HG03060 (cell line): ENCODE measurements around the gene ZRANB3.
"Not testable (repeated sequence)": the region's sequence is repeated elsewhere in the genome, so short reads cannot be mapped to it uniquely, and the experiment has no call there.

Experiments
- ATAC-seq: cut with Tn5 transposase; IDR thresholded peaks from one replicate; pipeline ENCODE4 v1.9.1; 2021; ENCODE audit warnings: low read depth, moderate number of reproducible peaks; ENCODE audit not compliant: unreplicated experiment

The ZRANB3 gene

DNA sequence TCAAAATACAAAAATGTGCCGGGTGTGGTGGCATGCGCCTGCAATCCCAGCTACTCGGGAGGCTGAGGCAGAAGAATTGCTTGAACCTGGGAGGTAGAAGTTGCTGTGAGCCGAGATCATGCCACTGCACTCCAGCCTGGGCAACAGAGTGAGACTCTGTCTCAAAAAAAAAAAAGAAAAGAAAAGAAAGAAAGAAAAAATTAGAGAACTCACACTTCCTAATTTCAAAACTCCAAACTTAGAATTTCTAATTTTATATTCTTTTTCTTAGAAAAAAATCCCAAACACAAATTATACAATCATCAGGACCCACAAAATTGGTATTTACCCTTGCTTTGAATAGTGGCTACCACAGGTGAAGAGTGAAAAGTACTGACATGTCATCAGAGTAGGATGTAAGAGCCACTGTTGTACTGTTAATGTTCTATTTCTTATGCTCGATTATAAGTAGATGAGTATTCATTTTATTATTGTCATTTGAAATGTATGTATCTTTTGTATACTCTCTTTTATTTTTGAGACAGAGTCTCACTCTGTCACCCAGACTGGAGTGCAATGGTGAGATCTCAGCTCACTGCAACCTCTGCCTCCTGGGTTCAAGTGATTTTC lies 182.8 kb downstream of the ZRANB3 start:
- not testable (repeated sequence) for ATAC-seq

DNA sequence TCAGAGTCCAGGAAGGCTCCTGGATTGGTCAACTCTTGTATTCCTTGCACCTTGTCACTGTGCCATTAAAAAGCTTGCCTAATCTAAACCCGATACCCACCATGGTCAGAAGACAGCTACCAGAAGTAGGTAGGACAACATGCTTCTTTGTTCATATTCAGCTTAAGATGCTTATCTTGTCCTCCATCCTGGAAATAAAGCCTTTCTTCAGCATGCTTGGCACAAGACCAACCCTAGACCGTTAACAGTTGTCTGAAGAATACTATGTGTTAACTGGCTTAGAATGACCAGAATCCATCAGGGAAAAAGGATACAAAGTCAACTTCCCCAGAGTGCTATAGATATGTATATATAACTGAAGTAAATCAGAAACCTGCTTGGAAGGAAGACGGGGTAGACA lies 193.9 kb downstream of the ZRANB3 start:
- no peak for ATAC-seq

DNA sequence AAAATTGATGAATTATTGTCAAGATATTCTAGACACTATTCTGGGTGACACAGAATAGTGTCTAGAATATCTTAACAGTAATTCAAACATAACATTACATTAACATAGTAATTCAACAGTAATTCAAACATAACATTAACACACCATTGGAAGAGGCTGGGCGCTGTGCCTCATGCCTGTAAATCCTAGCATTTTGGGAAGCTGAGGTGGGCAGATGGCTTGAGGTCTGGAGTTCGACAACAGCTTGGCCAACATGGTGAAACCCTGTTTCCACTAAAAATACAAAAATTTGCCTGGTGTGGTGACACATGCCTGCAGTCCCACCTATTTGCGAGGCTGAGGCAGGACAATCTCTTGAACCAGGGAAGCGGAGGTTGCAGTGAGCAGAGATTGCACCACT lies 195.8 kb downstream of the ZRANB3 start:
- no peak for ATAC-seq

DNA sequence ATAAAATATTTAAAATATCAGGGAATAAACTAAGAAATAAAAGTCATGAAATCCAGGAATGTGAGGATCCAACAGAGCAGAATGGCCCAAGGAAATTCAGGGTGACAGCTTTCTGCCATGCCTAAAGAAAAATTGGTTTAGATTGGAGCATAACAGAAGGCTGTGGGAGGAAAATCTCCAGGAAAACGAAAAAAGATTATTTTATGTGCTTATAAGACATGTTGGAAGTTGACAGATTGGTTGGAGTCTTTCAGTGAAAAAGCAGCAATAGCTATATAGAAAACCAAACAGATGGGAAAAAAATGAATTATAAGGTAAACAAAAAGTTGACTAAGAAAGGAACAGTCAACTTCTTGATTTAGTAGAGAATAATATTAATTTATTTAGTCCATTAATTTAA lies 203.9 kb downstream of the ZRANB3 start:
- ATAC-seq = no peak

DNA sequence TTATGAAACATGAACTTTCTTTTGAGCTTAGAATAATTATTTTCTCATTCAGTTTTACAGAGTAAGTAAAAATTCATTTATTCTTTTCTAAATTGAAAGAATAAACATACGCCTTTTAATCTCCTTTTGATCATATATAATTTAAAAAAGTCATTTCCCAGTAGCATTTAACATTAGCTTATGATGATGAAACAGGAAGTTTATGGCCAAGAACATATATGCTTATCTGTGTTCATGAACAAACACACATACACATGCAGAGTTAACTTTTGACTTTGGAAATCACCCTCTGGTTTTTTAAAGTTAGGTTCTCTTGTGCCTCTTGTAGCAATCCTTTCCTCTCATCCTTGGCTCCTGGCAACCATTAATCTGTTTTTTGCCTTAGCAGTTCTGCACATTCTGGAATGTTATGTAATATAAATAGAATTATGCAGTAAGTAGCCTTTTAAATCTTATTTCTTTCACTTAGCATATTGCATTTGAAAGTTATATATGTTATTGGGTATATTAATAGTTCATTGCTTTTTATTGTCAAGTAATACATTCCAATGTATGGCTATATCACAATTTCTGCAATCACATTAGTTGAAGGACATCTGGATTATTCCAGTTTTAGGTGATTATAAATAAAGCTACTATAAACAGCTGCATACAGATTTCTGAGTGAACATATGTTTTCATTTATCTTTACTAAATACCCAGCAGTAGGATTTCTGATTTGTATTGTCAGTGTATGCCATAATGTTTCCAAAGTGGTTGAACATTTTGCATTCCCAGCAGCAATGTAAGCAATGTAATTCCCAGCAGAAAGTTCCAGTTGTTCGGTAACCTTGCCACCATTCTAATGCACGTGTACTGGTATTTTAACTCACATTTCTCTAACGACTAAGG lies 210.3 kb downstream of the ZRANB3 start:
- no peak for ATAC-seq

DNA sequence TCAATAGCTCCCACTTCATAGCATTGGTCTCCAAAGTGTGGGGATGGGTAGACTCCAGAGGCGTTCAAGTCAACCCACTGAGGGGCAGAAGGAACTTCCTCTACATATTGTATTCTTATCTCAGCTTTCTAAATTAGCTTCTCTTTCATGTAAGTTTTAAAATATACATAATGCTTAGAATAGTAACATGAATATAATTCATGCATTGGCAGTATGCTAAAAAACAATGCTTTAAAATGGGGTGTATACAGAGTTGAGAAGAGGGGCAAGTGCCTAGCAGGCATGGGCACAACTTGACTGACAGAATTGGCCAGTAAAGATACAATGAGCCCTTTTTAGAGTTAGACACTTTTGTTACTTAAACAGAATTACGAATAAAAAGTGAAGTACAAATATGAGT lies 212.2 kb downstream of the ZRANB3 start:
- no peak for ATAC-seq

DNA sequence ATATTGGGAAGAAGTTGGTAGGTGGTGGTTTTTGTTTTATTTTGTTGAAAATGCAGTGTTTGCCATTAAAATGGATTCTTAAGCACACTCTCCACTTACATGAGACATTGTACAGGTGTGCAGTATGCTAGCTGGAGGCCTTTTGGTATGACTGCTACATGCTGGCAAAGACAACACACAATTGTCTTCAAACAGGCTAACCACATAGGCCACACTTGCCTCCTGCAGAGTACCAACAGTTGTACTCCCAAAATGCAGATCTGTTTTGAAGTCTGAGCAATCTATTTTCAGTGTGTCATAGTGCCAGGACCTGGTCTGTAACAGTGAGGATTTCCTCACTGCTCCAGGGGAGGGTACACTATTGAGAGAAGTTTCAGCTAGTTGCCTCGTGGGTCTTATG lies 213.6 kb downstream of the ZRANB3 start:
- ATAC-seq = no peak

DNA sequence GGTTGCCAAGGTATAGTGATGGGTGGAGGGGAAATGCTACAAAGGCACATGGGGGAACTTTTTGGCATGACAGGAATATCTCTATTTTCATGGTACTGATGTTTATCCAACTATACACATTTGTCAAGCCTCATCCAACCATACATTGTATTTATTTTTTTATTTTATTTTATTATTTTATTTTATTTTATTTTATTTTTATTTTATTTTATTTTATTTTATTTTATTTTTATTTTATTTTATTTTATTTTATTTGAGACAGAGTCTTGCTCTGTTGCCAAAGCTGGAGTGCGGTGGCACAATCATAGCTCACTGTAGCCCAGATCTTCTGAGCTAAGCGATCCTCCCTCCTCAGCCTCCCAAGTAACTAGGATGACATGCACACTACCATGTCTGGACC lies 219.1 kb downstream of the ZRANB3 start:
- no peak for ATAC-seq

DNA sequence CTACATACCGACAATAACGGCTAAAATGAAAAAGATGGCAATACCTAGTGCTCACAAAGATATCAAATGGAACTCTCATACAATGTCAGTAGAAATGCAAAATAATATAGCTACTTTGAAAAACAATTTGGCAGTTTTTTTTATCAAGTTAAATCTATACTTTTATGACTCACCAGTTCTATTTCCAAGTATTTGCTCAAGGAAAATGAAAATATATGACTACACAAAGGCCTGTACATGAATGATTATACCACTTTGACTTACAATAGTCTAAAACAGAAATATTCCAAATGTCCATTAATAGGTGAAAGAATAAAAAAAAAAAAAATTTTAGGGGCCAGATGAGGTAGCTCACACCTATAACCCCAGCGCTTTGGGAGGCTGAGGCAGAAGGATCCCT lies 219.8 kb downstream of the ZRANB3 start:
- ATAC-seq = no peak

DNA sequence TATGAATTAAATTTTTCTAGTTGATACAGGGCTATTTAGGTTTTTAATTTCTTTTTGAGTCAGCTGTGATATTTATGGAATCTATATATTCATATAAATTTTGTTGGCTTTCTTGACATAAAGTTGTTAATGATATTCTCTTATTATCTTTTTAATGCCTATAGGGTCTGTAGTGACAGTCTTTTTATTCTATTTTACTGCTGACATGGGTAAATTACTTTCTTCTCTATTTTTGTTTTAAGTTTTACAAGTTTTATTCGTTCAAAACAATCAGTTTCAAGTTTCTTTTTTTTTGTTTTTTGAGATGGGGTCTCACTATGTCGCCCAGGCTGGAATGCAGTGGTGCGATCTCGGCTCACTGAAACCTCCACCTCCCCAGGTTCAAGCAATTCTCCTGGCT lies 226.3 kb downstream of the ZRANB3 start:
- no peak for ATAC-seq

DNA sequence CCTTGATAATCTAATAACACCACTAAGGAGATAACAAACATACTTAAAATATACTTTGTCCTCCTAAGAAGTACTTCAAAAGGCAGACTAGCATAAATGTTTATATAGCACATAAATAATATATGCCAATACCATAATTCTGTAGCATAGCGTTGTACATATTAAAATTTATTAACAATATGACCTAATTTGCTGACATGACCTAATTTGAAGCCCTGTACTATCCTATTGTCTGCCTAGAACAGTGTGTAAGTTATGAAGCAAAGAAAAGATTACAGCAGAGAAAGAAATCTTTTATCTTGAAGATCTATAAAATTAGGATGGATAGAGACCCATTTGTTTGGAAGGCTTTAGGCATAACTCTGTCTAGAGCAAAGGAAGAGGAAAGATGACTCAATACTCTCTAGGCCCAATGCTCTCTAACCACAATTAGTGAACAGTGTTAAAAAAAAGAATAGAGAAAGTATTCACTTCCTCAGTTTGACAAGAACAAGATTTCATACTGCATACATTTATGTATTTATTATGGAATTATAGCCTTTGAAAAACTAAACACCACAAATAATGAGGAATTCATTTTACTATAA lies 231.3 kb downstream of the ZRANB3 start:
- peak; percentile 69 for ATAC-seq

DNA sequence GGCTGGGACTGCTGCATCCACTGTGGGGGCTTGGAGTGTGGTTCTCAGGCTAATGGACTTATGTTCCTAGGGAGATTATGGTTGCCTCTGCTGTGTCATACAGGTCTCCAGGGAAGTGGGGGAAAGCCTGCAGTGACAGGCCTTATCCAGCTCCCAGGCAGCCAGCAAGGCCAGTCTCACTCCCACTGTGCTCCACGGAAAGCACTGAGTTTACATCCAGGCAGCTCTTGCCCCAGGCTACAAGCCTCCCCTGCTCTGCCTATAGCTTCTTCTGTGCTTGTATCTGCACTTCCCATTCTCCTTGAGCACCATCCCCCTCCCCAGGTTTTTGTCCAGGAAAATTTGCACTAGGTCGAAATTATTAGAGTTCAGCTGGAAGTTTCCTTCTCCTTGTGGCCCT lies 231.9 kb downstream of the ZRANB3 start:
- ATAC-seq = no peak

DNA sequence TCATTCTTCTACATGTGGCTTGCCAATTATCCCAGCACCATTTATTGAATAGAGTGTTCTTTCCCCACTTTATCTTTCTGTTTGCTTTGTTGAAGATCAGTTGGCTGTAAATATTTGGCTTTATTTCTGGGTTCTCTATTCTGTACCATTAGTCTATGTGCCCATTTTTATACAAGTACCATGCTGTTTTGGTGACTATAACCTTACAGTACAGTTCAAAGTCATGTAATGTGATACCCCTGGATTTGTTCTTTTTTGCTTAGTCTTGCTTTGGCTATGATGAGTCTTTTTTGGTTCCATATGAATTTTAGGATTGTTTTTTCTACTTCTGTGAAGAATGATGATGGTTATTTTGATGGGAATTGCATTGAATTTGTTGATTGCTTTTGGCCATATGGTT lies 243.9 kb downstream of the ZRANB3 start:
- not testable (repeated sequence) for ATAC-seq

DNA sequence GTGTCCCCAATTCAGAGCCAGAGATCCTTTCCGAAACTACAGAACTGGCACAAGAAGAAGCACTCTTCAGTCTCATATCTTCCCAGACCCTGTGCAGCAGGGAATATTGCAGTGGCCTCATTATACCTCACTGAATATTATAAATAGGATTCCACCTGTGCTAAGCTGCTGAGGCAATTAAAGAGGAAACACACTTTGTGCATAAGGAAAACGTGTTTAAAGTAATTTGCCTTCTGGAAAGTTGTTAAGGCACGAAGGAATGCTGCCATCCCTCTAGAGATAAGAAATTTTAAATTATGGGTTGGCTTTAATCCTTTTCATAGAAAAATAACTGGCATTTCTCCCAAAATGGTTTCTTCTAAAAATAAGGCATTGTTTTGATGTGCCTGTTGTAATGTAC lies 245.6 kb downstream of the ZRANB3 start:
- no peak for ATAC-seq

DNA sequence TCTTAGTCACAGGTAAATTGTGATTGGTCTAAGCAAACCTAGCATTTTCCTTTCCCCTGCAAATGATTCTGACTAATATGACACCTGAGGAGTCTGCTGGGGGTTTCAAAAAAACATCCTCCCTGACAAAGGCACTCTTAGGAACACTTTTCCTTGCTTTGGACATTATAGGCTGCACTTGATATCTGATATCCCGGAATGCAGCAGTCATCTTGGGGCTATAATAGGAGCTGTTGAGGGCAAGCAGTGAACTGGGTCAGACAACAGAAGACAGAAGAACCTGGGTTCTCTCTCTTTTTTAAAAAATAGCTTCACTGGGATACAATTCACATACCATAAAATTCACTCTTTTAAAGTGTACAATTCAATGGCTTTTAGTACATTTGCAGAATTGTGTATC lies 249.6 kb downstream of the ZRANB3 start:
- no peak for ATAC-seq

DNA sequence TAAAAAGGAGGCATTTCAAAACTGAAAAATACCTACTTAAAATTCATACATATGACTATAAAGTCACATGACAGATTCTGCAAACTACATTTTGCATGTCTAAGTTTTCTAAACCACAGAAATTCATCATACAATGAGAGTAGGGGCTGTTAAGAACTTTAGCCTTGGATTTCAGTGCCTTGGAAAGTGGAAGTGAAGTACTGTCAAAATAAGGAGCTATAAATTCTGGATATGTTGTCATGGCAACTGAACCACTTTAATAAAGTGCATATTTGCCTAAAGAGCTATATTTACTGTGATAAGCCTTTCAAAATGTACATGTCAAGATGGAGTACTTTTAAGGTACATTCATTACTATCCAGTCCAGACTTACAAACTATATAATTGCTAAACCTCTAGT lies 251.8 kb downstream of the ZRANB3 start:
- no peak for ATAC-seq

DNA sequence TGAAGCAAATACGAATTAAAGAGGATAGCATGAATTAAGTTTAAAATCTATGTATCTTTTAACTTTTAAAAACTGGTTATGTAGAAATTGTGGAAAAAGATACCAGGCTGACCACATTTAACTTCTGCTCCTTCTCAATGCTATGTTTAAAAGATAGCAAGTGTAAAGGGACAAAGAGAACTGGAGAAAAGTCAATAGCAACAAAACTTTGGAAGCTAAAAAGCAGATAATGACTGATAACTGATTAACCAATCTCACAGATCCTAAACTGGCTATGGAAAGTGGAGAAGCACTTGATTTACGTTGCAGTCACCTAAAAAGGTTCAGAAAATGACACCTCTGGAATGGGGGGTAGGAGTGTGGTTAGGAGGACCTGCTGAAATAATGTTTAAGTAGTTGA lies 254.5 kb downstream of the ZRANB3 start:
- no peak for ATAC-seq

DNA sequence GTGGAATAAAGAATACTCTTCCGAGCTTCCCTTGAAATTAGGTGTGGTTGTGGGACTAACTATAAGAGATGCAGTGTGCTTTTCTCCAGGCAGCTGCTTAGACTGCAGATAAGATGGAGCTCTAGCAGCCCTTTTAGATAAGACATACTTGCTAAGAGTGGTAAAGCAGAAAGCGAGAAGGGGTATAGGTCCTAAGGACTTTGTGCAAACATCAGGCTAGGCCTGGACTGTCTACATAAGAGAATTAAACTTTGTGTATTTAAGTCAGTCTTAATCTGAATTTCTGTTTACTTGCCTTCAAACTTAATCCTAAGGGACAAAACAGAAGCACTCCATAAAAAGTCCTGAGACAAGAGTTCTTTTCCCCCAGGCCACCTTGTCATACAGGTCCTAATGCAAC lies 260.0 kb downstream of the ZRANB3 start:
- ATAC-seq = no peak

DNA sequence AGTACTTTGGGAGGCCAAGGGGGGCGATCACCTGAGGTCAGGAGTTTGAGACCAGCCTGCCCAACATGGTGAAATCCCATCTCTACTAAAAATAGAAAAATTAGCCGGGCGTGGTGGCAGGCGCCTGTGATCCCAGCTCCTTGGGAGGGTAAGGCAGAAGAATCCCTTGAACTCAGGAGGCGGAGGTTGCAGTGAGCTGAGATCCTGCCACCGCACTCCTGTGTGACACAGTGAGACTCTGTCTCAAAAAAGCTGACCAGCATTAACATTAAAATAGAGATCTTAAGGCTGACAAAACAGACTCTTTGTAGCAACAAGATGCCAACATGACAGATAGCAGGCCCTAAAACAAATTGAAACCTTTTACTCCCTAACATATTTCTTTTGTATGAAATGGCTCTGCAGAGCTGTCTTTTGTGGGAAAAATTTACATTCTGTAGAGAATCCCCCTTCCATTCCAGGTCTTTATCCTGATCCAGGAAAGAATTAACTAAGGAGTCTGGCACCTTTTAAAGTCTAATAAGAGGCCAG lies 265.0 kb downstream of the ZRANB3 start:
- no peak for ATAC-seq

DNA sequence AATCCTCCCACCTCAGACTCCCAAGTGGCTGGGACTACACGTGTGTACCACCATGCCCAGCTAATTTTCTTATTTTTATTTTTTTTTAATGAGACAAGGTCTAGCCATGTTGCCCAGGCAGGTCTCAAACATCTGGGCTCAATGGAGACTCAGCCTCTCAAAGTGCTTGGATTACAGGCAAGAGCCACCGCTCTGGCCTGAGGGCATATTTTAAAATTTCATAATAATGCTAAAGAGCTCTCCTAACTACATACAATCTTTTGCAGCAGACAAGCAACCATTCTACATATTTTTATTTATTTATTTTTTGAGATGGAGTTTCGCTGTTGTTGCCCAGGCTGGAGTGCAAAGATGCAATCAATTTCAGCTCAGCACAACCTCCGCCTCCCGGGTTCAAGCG lies 271.9 kb downstream of the ZRANB3 start:
- no peak for ATAC-seq

DNA sequence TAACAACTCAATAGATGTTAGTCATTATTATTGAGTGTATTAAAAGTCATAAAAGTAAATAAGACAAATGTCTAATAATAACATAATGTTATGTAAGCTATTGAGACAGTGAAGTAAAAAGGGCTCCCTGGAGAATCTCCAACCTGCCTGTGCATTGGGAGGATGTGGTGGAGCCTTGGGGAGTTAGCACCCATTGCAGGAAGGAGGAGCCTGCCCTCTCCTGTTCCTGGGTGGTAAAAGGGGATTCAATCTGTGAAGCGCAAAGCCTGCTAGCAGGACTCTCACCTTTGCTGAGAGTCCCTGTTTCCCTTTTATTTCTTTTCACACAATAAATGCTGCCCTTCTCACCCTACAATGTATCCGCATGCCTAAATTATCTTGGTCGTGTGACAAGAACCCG lies 272.8 kb downstream of the ZRANB3 start:
- ATAC-seq = no peak
